Skin epidermis (tissue), 12 donors: ENCODE measurements around the gene CEP19.
"Not testable (repeated sequence)": the region's sequence is repeated elsewhere in the genome, so short reads cannot be mapped to it uniquely, and the experiment has no call there.

ENCODE experiments used
- H3K27ac ChIP-seq, 21 experiments: fragments of 200-600 bp; sonication (generic) in 11 of 21; one replicate each; pipeline ENCODE4 v1.5.0; 2020; ENCODE audit warnings: mild to moderate bottlenecking in 3 of 21, inconsistent platforms in 2 of 21, moderate library complexity in 2 of 21
- H3K4me3 ChIP-seq, 7 experiments: fragments of 200-600 bp; sonication (generic) in 2 of 7; one replicate each; pipeline ENCODE4 v1.5.0; 2020; ENCODE audit warnings: inconsistent platforms in 2 of 7, mild to moderate bottlenecking in 2 of 7, moderate library complexity in 1 of 7

Gene CEP19, protein sequence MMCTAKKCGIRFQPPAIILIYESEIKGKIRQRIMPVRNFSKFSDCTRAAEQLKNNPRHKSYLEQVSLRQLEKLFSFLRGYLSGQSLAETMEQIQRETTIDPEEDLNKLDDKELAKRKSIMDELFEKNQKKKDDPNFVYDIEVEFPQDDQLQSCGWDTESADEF

DNA sequence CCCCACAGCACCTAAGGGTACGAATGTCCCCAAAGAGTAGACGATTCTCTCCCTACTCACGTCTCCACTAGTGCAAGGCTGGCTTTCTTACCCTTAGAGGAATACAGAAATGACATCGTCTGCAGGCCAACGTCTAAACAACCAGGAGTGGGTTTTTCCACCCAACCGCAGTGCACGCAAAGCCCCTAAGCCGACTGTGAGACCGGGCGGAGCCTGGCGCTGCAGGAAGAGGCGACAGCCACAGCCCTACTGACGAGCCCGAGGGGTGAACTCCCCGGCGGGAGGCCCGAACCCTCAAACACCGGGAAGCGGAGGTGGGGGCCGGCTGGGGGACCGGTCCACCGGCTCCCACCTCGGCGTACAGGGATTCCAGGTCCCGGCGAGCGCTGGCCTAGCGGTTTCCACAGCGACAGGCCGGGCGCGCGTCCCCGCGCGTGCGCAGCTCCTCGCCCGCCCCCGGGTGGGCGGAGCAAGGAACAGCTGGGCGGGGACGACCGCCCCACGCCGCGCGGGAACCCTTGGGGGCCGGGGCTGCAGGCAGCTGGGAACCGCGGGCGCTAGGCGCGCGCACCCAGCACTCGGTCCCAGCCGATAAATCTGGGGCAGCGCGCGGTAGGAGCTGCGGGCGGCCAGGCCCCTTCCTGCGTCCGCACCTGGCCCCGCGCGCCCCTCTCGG, at the start of gene CEP19, which contains the start of gene PIGX:
Gene CEP19, minus strand, starts transcription at position 413 of the 676 bp plus-strand sequence. CDS start 3,593 bp downstream, outside the sequence.
Gene PIGX, plus strand, starts transcription at position 540 of the 676 bp plus-strand sequence.
- peak within 1 kb of the TSS; percentile 44 to 96 (median 91) for H3K27ac ChIP-seq
- H3K4me3 ChIP-seq, result peak within 1 kb of the TSS; percentile 57 to 94 (median 86)

- H3K4me3 ChIP-seq, result no peak overlapping the region
- no peak overlapping the region for H3K27ac ChIP-seq
Measured at GRCh38 chr3:196757876-196758739, 46.1 kb upstream of the CEP19 start.

DNA sequence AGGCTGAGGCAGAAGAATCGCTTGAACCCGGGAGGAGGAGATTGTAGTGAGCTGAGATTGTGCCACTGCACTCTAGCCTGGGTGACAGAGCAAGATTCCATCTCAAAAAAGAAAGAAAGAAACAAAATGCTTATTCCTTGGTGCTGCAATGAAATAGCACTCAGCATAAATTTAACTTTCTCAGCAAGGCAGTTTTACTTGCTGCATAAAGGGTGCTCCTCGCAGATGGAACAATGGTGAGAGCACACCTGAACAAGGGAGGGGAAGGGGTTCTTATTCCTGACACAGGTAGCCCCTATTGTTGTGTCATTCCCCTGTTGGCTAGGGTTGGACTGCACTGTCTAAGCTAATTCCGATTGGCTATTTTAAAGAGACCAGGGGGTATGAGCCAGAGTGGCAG, 44.7 kb upstream of the CEP19 start:
- no peak overlapping the region for H3K27ac ChIP-seq
- no peak overlapping the region for H3K4me3 ChIP-seq

GRCh38 chr3:196754091-196754981, 42.3 kb upstream of the CEP19 start:
- H3K27ac ChIP-seq, result peak overlapping the region in 1 of 21 experiments; percentile 44
- no peak overlapping the region for H3K4me3 ChIP-seq

GRCh38 chr3:196753201-196753600, 41.2 kb upstream of the CEP19 start:
- Histone ChIP-seq H3K27ac (no peak overlapping the region), H3K4me3 (no peak overlapping the region)

GRCh38 chr3:196749125-196749524, 37.1 kb upstream of the CEP19 start:
- Histone ChIP-seq H3K4me3 (no peak overlapping the region), H3K27ac (no peak overlapping the region)

GRCh38 chr3:196743569-196743968, 31.5 kb upstream of the CEP19 start:
- H3K27ac ChIP-seq, H3K4me3 ChIP-seq: not testable (repeated sequence)

- Histone ChIP-seq H3K4me3 (peak overlapping the region; percentile 67 to 98 (median 86)), H3K27ac (peak overlapping the region in 20 of 21 experiments; percentile 29 to 100 (median 98))
Measured at GRCh38 chr3:196741249-196741889, 29.3 kb upstream of the CEP19 start.

DNA sequence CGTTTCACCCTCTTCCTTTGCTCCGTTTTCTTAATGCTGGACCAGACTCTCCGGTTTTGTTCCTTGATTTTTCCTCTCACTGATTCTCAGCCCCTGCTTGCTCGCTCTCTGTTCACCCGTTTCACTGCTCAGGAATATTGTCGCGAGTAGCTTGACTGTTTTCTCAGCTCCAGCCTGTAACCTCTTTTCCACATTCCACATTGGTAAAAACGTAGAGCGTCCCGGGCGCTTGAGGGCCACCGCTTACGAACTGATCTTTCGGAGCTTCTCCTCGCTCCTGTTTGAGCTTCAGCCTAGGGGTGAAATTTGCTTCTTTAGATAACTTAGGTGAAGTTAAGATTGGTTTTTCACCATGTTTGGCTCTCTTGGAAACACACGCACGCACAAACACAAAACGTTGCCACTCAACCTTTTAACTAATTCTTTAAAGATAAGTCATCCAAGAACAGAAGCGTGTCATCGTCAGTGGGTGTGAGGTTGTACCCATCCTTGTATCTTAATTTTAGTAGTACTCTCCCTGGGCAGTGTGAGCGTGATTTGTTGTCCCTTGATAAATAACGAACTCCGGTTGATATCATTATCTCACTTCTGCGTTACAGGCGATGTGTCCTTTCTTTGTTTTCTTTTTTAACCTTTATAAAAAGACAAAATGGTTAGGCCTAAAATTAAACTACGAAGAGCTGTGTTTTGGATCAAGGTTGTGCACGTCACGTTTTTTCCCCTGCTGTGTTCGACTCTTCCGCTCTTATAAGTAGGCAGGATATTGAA, 28.6 kb upstream of the CEP19 start:
- H3K27ac ChIP-seq, result peak overlapping the region; percentile 92 to 100 (median 98)
- peak overlapping the region; percentile 67 to 98 (median 86) for H3K4me3 ChIP-seq

GRCh38 chr3:196739671-196740480, 27.8 kb upstream of the CEP19 start, which contains the start of gene PAK2:
Gene PAK2 (plus strand): TSS chr3:196739857. CDS start chr3:196782647, 42,790 bp downstream.
- peak within 1 kb of the TSS; percentile 92 to 100 (median 98) for H3K27ac ChIP-seq
- peak within 1 kb of the TSS; percentile 67 to 98 (median 86) for H3K4me3 ChIP-seq

DNA sequence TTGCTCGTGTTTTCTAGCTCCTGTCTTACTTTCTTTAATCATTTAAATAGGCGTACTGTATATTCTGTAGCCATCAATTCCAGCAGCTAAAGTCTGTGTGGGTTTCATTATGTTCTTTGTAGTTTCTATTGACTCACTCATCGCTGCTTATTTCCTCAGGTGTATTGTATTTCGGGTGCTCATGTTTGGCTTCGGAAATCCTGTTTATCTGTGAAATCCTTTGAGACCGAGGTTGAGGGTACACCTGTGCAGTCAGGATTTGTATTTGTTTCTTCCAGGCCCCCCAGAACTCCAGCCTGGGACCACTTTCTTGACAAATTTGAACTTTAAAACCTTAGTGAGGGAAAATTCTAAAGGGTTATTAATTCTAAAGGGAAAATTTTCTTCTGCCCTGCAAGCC, 25.6 kb upstream of the CEP19 start:
- Histone ChIP-seq H3K27ac (no peak overlapping the region), H3K4me3 (no peak overlapping the region)

DNA sequence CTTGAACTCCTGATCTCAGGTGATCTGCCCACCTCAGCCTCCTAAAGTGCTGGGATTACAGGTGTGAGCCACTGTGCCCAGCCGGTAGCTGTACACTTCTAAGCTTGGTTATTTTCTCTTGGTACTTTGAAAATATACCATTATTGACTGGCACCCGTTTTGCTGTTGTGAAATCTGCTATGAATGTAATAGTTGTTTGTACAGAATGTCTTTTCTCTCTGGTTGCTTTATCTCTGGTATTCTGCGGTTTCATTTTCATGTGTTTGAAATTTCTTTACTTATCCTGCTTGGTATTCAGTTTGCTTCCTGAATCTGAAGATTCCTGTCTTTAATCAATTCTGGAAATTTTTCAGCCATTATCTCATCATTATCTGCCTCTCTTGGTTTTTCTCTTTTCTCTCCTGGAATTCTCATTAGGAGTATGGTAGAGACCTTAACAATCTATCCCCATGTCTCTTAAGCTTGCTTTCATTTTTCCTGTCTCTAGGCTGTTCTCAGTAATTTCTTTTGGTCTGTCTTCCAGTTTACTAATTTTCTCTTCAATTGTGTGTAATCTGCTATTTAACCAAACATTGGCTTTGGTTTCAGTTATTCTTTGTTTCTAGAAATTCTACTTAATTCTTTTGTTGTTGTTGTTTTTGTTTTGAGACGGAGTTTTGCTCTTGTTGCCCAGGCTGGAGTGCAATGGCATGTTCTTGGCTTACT, 24.8 kb upstream of the CEP19 start:
- Histone ChIP-seq H3K27ac (no peak overlapping the region), H3K4me3 (no peak overlapping the region)

GRCh38 chr3:196735751-196736150, 23.7 kb upstream of the CEP19 start:
- no peak overlapping the region for H3K4me3 ChIP-seq
- H3K27ac ChIP-seq, result no peak overlapping the region

- H3K27ac ChIP-seq, result no peak overlapping the region
- H3K4me3 ChIP-seq, result no peak overlapping the region
Measured at GRCh38 chr3:196726788-196727675, 15.0 kb upstream of the CEP19 start.

DNA sequence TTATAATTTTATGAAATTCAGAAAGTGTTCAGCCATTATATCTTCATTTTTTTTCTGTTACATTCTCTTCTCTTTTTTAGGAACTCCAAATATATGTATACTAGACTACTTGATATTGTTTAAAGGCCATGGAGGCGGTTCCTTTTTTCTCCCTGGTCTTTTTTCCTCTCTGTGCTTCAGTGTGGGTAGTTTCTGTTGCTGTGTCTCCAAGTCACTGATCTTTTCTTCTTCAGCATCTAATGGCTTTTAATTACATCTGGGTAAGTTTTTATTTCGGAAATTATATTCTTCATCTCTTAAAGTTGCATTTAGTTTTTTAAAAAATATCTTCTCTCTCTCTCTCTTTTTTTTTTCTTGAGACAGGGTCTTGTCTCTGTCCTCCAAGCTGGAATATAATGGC, 9.0 kb upstream of the CEP19 start:
- H3K27ac ChIP-seq, result no peak overlapping the region
- H3K4me3 ChIP-seq, result no peak overlapping the region

GRCh38 chr3:196717162-196717561, 5.1 kb upstream of the CEP19 start:
- not testable (repeated sequence) for H3K27ac ChIP-seq, H3K4me3 ChIP-seq
